ENCODE measurements around the gene CCDC178.

Gene CCDC178

GRCh38 chr18:33375829-33376228, 64.7 kb downstream of the CCDC178 start:
- POLR2A ChIA-PET: no interaction called here
- CTCF ChIA-PET: no interaction called here
- TF ChIP-seq ZNF384 (IDR thresholded peaks at IDR 0.05) (no peak), PKNOX1 (IDR thresholded peaks at IDR 0.05) (no peak), LEF1 (IDR thresholded peaks at IDR 0.05; ENCODE audit: borderline replicate concordance) (no peak), FOXM1 (IDR thresholded peaks at IDR 0.05; ENCODE audit: borderline replicate concordance) (no peak), HDGF (IDR thresholded peaks at IDR 0.05; ENCODE audit: borderline replicate concordance) (no peak), NFRKB (IDR thresholded peaks at IDR 0.05) (no peak), BHLHE40 (IDR thresholded peaks at IDR 0.05; ENCODE audit: borderline replicate concordance) (no peak), ARNT (IDR thresholded peaks at IDR 0.05) (no peak), ELF4 (IDR thresholded peaks at IDR 0.05) (no peak), L3MBTL2 (conservative IDR thresholded peaks at IDR 0.05) (no peak), SP1 (IDR thresholded peaks at IDR 0.05) (no peak), TARDBP (IDR thresholded peaks at IDR 0.05) (no peak)
- DNase-seq (ENCODE audit: extremely low spot score): no peak

GRCh38 chr18:33372442-33372841, 68.1 kb downstream of the CCDC178 start:
- no peak for TF ChIP-seq HDGF (IDR thresholded peaks at IDR 0.05; ENCODE audit: borderline replicate concordance)
- TF ChIP-seq FOXK2 (IDR thresholded peaks at IDR 0.05): no peak
- TF ChIP-seq NFRKB (IDR thresholded peaks at IDR 0.05): no peak
- TF ChIP-seq FOXM1 (IDR thresholded peaks at IDR 0.05; ENCODE audit: borderline replicate concordance): no peak
- no peak for TF ChIP-seq SUZ12 (IDR thresholded peaks at IDR 0.05)
- no peak for TF ChIP-seq ZNF384 (IDR thresholded peaks at IDR 0.05)
- no peak for TF ChIP-seq L3MBTL2 (conservative IDR thresholded peaks at IDR 0.05)
- TF ChIP-seq FOXA1 (IDR thresholded peaks at IDR 0.05): no peak
- no peak for TF ChIP-seq PKNOX1 (IDR thresholded peaks at IDR 0.05)
- TF ChIP-seq BHLHE40 (IDR thresholded peaks at IDR 0.05; ENCODE audit: borderline replicate concordance): no peak
- TF ChIP-seq ELF4 (IDR thresholded peaks at IDR 0.05): no peak
- TF ChIP-seq TARDBP (IDR thresholded peaks at IDR 0.05): no peak
- no peak for TF ChIP-seq ARNT (IDR thresholded peaks at IDR 0.05)
- TF ChIP-seq SP1 (IDR thresholded peaks at IDR 0.05): no peak
- no peak for TF ChIP-seq LEF1 (IDR thresholded peaks at IDR 0.05; ENCODE audit: borderline replicate concordance)
- no peak for TF ChIP-seq CTBP1 (IDR thresholded peaks at IDR 0.05; ENCODE audit: borderline replicate concordance)
- no peak for DNase-seq (ENCODE audit: extremely low spot score)
- CTCF ChIA-PET: no interaction called here
- POLR2A ChIA-PET: no interaction called here

GRCh38 chr18:33369711-33370449, 70.6 kb downstream of the CCDC178 start:
- DNase-seq (ENCODE audit: extremely low spot score): no peak
- ChIA-PET POLR2A (no interaction called here), CTCF (no interaction called here)
- TF ChIP-seq LEF1 (IDR thresholded peaks at IDR 0.05; ENCODE audit: borderline replicate concordance): no peak
- TF ChIP-seq L3MBTL2 (conservative IDR thresholded peaks at IDR 0.05): no peak
- TF ChIP-seq FOXM1 (IDR thresholded peaks at IDR 0.05; ENCODE audit: borderline replicate concordance): no peak
- no peak for TF ChIP-seq CTBP1 (IDR thresholded peaks at IDR 0.05; ENCODE audit: borderline replicate concordance)
- TF ChIP-seq ELF4 (IDR thresholded peaks at IDR 0.05): no peak
- no peak for TF ChIP-seq ARNT (IDR thresholded peaks at IDR 0.05)
- no peak for TF ChIP-seq TARDBP (IDR thresholded peaks at IDR 0.05)
- TF ChIP-seq FOXA1 (IDR thresholded peaks at IDR 0.05): no peak
- no peak for TF ChIP-seq PKNOX1 (IDR thresholded peaks at IDR 0.05)
- TF ChIP-seq FOXK2 (IDR thresholded peaks at IDR 0.05): no peak
- no peak for TF ChIP-seq BHLHE40 (IDR thresholded peaks at IDR 0.05; ENCODE audit: borderline replicate concordance)
- no peak for TF ChIP-seq HDGF (IDR thresholded peaks at IDR 0.05; ENCODE audit: borderline replicate concordance)
- TF ChIP-seq SUZ12 (IDR thresholded peaks at IDR 0.05): no peak
- no peak for TF ChIP-seq NFRKB (IDR thresholded peaks at IDR 0.05)
- no peak for TF ChIP-seq SP1 (IDR thresholded peaks at IDR 0.05)

- no peak for DNase-seq (ENCODE audit: extremely low spot score)
- TF ChIP-seq TARDBP (IDR thresholded peaks at IDR 0.05): no peak
- no peak for TF ChIP-seq CTBP1 (IDR thresholded peaks at IDR 0.05; ENCODE audit: borderline replicate concordance)
- no peak for TF ChIP-seq ZNF384 (IDR thresholded peaks at IDR 0.05)
- ChIA-PET POLR2A (no interaction called here), CTCF (no interaction called here)
Observed at GRCh38 chr18:33356735-33357134, 83.8 kb downstream of the CCDC178 start.

GRCh38 chr18:33355756-33356155, 84.8 kb downstream of the CCDC178 start:
- POLR2A ChIA-PET: no interaction called here
- CTCF ChIA-PET: no interaction called here
- TF ChIP-seq FOXK2 (IDR thresholded peaks at IDR 0.05): no peak
- TF ChIP-seq ZNF384 (IDR thresholded peaks at IDR 0.05): no peak
- no peak for TF ChIP-seq FOXA1 (IDR thresholded peaks at IDR 0.05)
- TF ChIP-seq LEF1 (IDR thresholded peaks at IDR 0.05; ENCODE audit: borderline replicate concordance): no peak
- TF ChIP-seq BHLHE40 (IDR thresholded peaks at IDR 0.05; ENCODE audit: borderline replicate concordance): no peak
- TF ChIP-seq SP1 (IDR thresholded peaks at IDR 0.05): no peak
- no peak for TF ChIP-seq ELF4 (IDR thresholded peaks at IDR 0.05)
- TF ChIP-seq SUZ12 (IDR thresholded peaks at IDR 0.05): no peak
- no peak for TF ChIP-seq FOXM1 (IDR thresholded peaks at IDR 0.05; ENCODE audit: borderline replicate concordance)
- no peak for TF ChIP-seq NFRKB (IDR thresholded peaks at IDR 0.05)
- no peak for TF ChIP-seq TARDBP (IDR thresholded peaks at IDR 0.05)
- no peak for TF ChIP-seq HDGF (IDR thresholded peaks at IDR 0.05; ENCODE audit: borderline replicate concordance)
- TF ChIP-seq PKNOX1 (IDR thresholded peaks at IDR 0.05): no peak
- TF ChIP-seq CTBP1 (IDR thresholded peaks at IDR 0.05; ENCODE audit: borderline replicate concordance): no peak

More at GRCh38 chr18:33355756-33356155, 84.8 kb downstream of the CCDC178 start:
- no peak for DNase-seq (ENCODE audit: extremely low spot score)

Data from HEK293T (cell line).